Fibroblast of the aortic adventitia (primary cell): Measurements from ENCODE around the gene SIPA1L2. TPM values are rescaled to one million over a fixed set of nuclear protein-coding genes. Genes with fewer than 3 reads are reported as not detected.

Experiments
- DNase-seq: peaks from one replicate; pipeline ENCODE4 v3.0.0-alpha.2; 2010; ENCODE audit warnings: low read depth
- H3K4me3 ChIP-seq: 2 replicates; pipeline ENCODE4 v1.5.1; 2011; ENCODE audit warnings: low read depth, mild to moderate bottlenecking, control low read depth, low read length, moderate library complexity
- CTCF ChIP-seq: IDR thresholded peaks from 2 replicates; pipeline ENCODE4 v1.5.1; 2011; ENCODE audit warnings: mild to moderate bottlenecking, low read length, control low read depth, inconsistent platforms; ENCODE audit not compliant: insufficient read depth
- total RNA-seq: library from RNA; depleted of rRNA; stranded (reverse); fragments of >200 nt; gene quantifications from 2 replicates; pipeline ENCODE4 v1.2.3, GENCODE V29; 2012; ENCODE audit warnings: low replicate concordance

The SIPA1L2 gene
- total RNA-seq, 1 donor, result 6.8 TPM

DNA sequence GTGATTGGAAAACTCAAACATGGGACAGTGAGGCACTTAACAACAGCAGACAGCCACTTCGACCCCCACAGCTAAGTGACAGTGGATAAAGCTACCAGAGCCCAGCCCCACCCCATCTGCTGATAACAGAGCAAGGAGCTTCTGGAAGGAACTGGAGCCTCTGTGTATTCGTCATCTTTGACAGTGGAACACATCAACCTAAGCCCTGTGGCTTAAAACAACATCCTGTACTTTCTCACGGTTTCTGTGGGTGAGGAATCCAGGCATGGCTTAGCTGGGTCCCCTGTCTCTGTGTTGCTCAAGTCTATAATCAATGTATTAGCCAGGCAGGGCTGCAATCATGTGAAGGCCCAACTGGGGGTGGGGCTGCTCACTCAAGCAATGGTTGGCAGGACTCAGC, 18.4 kb upstream of the SIPA1L2 start:
- H3K4me3 ChIP-seq, result no peak overlapping the region
- no peak for TF ChIP-seq CTCF
- DNase-seq, result no peak

- no peak for DNase-seq
- no peak for TF ChIP-seq CTCF
- no peak overlapping the region for H3K4me3 ChIP-seq
These were observed 14.3 kb upstream of the SIPA1L2 start for GRCh38 chr1:232644209-232644608.

DNA sequence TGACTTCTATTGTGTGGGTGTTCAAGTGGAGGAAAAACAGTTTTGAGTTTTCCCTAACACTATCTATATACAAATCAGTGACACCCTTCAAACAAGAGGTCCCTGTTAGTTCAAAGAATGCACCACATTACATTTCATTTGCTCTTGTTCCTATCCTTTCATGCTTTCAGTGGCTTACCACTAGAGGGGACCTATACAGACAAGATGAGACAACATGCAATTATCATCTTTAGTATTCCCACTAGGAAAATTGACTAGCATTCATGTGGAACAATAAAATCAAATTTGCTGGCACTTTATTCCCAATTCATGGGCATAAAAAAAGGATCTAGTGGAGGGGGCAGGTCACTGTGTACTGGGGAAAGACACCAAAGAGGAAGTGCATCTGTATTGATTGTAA, 13.3 kb upstream of the SIPA1L2 start:
- no peak for TF ChIP-seq CTCF
- no peak overlapping the region for H3K4me3 ChIP-seq
- no peak for DNase-seq

GRCh38 chr1:232641507-232641906, 11.6 kb upstream of the SIPA1L2 start:
- TF ChIP-seq CTCF, result no peak
- H3K4me3 ChIP-seq, result no peak overlapping the region
- no peak for DNase-seq

GRCh38 chr1:232636799-232637198, 6.9 kb upstream of the SIPA1L2 start:
- no peak for DNase-seq
- no peak for TF ChIP-seq CTCF

GRCh38 chr1:232635778-232636356, 5.9 kb upstream of the SIPA1L2 start:
- TF ChIP-seq CTCF, result peak; percentile 70
- H3K4me3 ChIP-seq, result no peak overlapping the region
- DNase-seq, result peak; percentile 77

More at GRCh38 chr1:232636799-232637198, 6.9 kb upstream of the SIPA1L2 start:
- H3K4me3 ChIP-seq, result no peak overlapping the region

DNA sequence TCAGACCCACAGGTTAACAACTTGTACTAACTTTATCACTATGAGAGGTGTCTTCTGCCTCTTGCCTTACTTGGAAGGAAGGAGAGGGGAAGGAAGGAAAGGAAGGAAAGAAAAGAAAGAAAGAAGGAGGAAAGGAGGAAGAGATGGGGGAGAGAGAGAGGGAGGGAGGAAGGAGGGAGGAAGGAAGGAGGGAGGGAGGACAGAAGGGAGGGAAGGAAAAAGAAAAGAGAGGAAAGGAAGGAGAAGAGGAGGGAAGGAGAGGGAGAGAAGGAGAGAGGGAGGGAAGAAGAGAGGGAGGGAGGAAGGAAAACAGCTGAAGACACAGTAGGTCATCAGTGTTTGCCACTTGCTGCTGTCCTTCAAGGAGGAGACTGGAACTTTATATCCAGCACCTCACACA, 5.3 kb upstream of the SIPA1L2 start:
- no peak for DNase-seq
- TF ChIP-seq CTCF, result no peak
- no peak overlapping the region for H3K4me3 ChIP-seq
